Esophagus muscularis mucosa (tissue), 3 donors: Measurements from ENCODE around the gene SLC35A2.

Experiments
- POLR2AphosphoS5 ChIP-seq, 2 donors: sonication (generic); formaldehyde crosslinking; IDR thresholded peaks; one replicate each; pipeline ENCODE4 v1.6.1; 2017; ENCODE audit warnings: antibody characterized with exemption in 2 of 2
- TF ChIP-seq, protein P1 (sequence below), 3 experiments: fragments of 200-600 bp in 2 of 3; fragments of 450-650 bp in 1 of 3; sonication (generic) in 2 of 3; IDR thresholded peaks; one replicate each; pipeline ENCODE4 v1.5.1; 2017 to 2019; ENCODE audit warnings: antibody characterized with exemption in 3 of 3, mild to moderate bottlenecking in 2 of 3, moderate library complexity in 1 of 3

DNA sequence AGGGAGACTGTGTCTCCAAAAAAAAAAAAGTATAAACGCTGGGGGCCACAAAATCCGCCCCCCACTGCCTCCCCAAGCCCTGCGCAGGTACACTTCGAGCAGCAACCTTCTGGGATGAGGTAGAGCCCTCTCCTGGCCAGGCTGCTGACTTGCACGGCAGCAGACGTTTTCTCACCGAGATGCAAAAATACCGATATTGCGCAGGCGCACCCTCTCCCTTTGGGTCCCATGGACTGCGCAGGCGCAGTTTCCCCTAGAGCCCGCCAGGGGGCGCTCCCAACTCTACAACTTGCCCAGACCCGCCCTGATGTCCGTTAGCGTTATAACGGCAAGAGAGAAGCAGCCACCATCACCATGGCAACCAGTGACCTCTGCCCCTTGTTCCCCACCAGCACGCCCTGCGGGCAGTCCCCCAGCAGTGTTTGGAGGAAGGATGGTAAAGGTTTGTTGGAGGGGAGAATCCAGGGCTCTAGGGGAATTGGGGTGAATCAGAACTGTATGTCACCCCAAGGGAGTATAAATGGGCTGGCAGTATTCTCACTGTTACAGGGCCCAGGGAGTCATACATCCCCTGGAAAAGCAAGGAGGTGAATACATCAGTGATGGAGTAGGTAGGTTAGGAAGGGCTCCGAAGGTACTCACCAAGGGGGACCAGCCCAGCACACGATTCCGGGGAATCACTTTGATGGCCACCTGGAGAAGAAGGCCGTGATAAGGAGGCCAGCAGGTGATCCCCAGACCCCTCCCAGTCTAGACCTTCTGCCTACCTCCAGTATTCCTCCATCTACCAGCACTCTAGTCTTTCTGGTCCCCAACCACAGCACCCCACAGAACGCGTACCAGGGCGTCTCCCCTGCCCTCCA lies 5.9 kb upstream of the SLC35A2 start:
- peak; percentile 12 to 89 for TF ChIP-seq POLR2AphosphoS5 (IDR thresholded peaks at IDR 0.05)
- TF ChIP-seq, protein P1, sequence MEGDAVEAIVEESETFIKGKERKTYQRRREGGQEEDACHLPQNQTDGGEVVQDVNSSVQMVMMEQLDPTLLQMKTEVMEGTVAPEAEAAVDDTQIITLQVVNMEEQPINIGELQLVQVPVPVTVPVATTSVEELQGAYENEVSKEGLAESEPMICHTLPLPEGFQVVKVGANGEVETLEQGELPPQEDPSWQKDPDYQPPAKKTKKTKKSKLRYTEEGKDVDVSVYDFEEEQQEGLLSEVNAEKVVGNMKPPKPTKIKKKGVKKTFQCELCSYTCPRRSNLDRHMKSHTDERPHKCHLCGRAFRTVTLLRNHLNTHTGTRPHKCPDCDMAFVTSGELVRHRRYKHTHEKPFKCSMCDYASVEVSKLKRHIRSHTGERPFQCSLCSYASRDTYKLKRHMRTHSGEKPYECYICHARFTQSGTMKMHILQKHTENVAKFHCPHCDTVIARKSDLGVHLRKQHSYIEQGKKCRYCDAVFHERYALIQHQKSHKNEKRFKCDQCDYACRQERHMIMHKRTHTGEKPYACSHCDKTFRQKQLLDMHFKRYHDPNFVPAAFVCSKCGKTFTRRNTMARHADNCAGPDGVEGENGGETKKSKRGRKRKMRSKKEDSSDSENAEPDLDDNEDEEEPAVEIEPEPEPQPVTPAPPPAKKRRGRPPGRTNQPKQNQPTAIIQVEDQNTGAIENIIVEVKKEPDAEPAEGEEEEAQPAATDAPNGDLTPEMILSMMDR (IDR thresholded peaks at IDR 0.05) = peak; percentile 90 to 98 (median 96)
